Keratinocyte (primary cell): ENCODE data around the gene PRPF18. TPM values are rescaled to one million over a fixed set of nuclear protein-coding genes. Genes with fewer than 3 reads are reported as not detected.

ENCODE experiments used
- DNase-seq: peaks from one replicate; pipeline ENCODE4 v3.0.0-alpha.2; 2011; ENCODE audit warnings: low read depth, missing footprints, low spot score
- FAIRE-seq: peaks from 2 replicates; lab custom pipeline; 2011; peaks lifted over from hg19 to GRCh38; lab: Jason Lieb, UNC
- H2AFZ ChIP-seq: 2 replicates; pipeline ENCODE4 v1.6.0; 2012; ENCODE audit warnings: low read length, control low read depth, inconsistent platforms; ENCODE audit not compliant: control insufficient read depth
- H3K27ac ChIP-seq: 2 replicates; pipeline ENCODE4 v1.5.1; 2011; ENCODE audit warnings: low read length; ENCODE audit not compliant: control insufficient read depth, insufficient read depth
- H3K27me3 ChIP-seq: 3 replicates; pipeline ENCODE4 v1.6.0; 2011; ENCODE audit warnings: low read length; ENCODE audit not compliant: control insufficient read depth, insufficient read depth; ENCODE audit errors: extremely low read depth
- H3K36me3 ChIP-seq, 2 experiments: 2 replicates in 1 of 2; 3 replicates in 1 of 2; pipeline ENCODE4 v1.5.1; 2011; ENCODE audit warnings: low read length in 2 of 2, mild to moderate bottlenecking in 1 of 2; ENCODE audit not compliant: control insufficient read depth in 2 of 2, insufficient read depth in 2 of 2; ENCODE audit errors: extremely low read depth in 1 of 2
- H3K4me1 ChIP-seq: 3 replicates; pipeline ENCODE4 v1.5.1; 2011; ENCODE audit warnings: low read length; ENCODE audit not compliant: control insufficient read depth, insufficient read depth; ENCODE audit errors: extremely low read depth
- H3K4me2 ChIP-seq: 3 replicates; pipeline ENCODE4 v1.6.0; 2011; ENCODE audit warnings: low read depth, low read length; ENCODE audit not compliant: control insufficient read depth, insufficient read depth; ENCODE audit errors: extremely low read depth
- H3K4me3 ChIP-seq, 3 experiments: fragments of 200-600 bp in 1 of 3; sonication (generic) in 1 of 3; 2 replicates in 2 of 3; 3 replicates in 1 of 3; pipeline ENCODE4 v1.5.1; 2011 to 2016; ENCODE audit warnings: low read length in 3 of 3, mild to moderate bottlenecking in 3 of 3, control low read depth in 2 of 3, inconsistent platforms in 1 of 3, low read depth in 1 of 3, mixed read lengths in 1 of 3, mixed run types in 1 of 3, moderate library complexity in 1 of 3; ENCODE audit not compliant: control insufficient read depth in 2 of 3, insufficient read depth in 2 of 3; ENCODE audit errors: extremely low read depth in 1 of 3
- H3K79me2 ChIP-seq: 2 replicates; pipeline ENCODE4 v1.6.0; 2012; ENCODE audit warnings: low read length; ENCODE audit not compliant: control insufficient read depth, insufficient read depth
- H3K9ac ChIP-seq: 3 replicates; pipeline ENCODE4 v1.6.0; 2011; ENCODE audit warnings: low read length; ENCODE audit not compliant: control insufficient read depth, insufficient read depth; ENCODE audit errors: extremely low read depth
- H3K9me1 ChIP-seq: 3 replicates; pipeline ENCODE4 v1.6.0; 2011; ENCODE audit warnings: low read length; ENCODE audit not compliant: control insufficient read depth, insufficient read depth; ENCODE audit errors: extremely low read depth
- H3K9me3 ChIP-seq: 2 replicates; pipeline ENCODE4 v1.5.1; 2012; ENCODE audit warnings: low read depth, low read length; ENCODE audit not compliant: control insufficient read depth
- H4K20me1 ChIP-seq: 3 replicates; pipeline ENCODE4 v1.6.0; 2011; ENCODE audit warnings: low read length; ENCODE audit not compliant: control insufficient read depth, insufficient read depth; ENCODE audit errors: extremely low read depth
- CTCF ChIP-seq, 3 experiments: IDR thresholded peaks in 1 of 3; conservative IDR thresholded peaks in 1 of 3; optimal IDR thresholded peaks in 1 of 3; 2 replicates in 2 of 3; 3 replicates in 1 of 3; pipeline versions ENCODE3 to v1.5.1; 2011; ENCODE audit warnings: low read length in 3 of 3, mild to moderate bottlenecking in 3 of 3, moderate library complexity in 2 of 3, control low read depth in 1 of 3, inconsistent platforms in 1 of 3; ENCODE audit not compliant: insufficient read depth in 2 of 3; ENCODE audit errors: extremely low read depth in 1 of 3
- EZH2 ChIP-seq: IDR thresholded peaks from one replicate; pipeline ENCODE4 v1.6.1; 2012; ENCODE audit warnings: inconsistent platforms, mild to moderate bottlenecking, low read length, moderate library complexity
- dilution Hi-C: fragments of 300-500 bp; cut with MboI; formaldehyde crosslinking; loops from one replicate; pipeline ENCODE4 v1.7.0; 2020; ENCODE audit warnings: low sequenced_read_pairs; ENCODE audit not compliant: extremely low pct_ligation_motif_present
- polyA plus RNA-seq, 5 experiments: library from polyadenylated mRNA; depleted of rRNA in 3 of 5; stranded (reverse) in 3 of 5; stranded (forward) in 1 of 5; unstranded in 1 of 5; fragments of >200 nt; gene quantifications; 1 replicate in 1 of 5; 2 replicates in 3 of 5; 3 replicates in 1 of 5; pipeline versions ENCODE4 v1.2.1 to v1.2.3, GENCODE V29; 2011 to 2012; ENCODE audit warnings: missing spikeins in 2 of 5, low read depth in 1 of 5, low replicate concordance in 1 of 5

PRPF18 gene
- polyA plus RNA-seq, 1 donor (not counting 4 experiments of a cell fraction or from before 2014, with no cell fraction given): 28.0 TPM

DNA sequence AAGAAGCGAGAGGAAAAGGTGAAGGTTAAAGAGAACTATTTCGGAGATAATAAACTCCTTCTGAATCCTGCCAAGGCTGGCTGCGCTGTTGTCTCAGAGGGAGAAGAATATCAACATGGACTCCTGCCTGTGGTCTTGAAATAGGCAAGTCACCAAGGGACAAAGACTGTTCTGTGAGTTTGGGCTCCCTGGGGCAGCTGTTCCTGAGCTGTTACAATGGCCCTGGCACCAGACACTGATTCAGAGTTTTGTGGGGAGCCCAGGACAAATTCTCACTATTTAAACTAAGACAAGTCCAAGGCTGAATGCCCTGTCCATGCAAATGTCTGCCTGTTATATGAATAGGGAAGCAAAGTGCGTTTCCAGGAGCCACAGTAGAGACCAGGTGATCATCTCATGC is 81.4 kb downstream of the PRPF18 start:
- Histone ChIP-seq H3K4me2 (no peak overlapping the region), H3K4me3 (no peak overlapping the region), H4K20me1 (no peaks in the 10 kb centered on the region), H3K27me3 (no peaks in the 10 kb centered on the region), H3K27ac (no peak overlapping the region), H3K79me2 (no peaks in the 10 kb centered on the region), H3K36me3 (peaks cover 10 to 26% of the 10 kb centered on the region in 2 experiments), H3K4me1 (no peaks in the 10 kb centered on the region), H3K9me1 (no peaks in the 10 kb centered on the region), H3K9me3 (no peaks in the 10 kb centered on the region), H2AFZ (no peak overlapping the region), H3K9ac (no peak overlapping the region)
- DNase-seq: no peak
- dilution Hi-C loops: no loop called here
- TF ChIP-seq EZH2 (no peak), CTCF (optimal IDR thresholded peaks at IDR 0.05 in 1 of 3, IDR thresholded peaks at IDR 0.05 in 1 of 3, conservative IDR thresholded peaks at IDR 0.05 in 1 of 3; ENCODE audit: extremely low read depth in 1 of 3, insufficient read depth in 2 of 3, low read length in 3 of 3) (no peak)
- no peak for FAIRE-seq

DNA sequence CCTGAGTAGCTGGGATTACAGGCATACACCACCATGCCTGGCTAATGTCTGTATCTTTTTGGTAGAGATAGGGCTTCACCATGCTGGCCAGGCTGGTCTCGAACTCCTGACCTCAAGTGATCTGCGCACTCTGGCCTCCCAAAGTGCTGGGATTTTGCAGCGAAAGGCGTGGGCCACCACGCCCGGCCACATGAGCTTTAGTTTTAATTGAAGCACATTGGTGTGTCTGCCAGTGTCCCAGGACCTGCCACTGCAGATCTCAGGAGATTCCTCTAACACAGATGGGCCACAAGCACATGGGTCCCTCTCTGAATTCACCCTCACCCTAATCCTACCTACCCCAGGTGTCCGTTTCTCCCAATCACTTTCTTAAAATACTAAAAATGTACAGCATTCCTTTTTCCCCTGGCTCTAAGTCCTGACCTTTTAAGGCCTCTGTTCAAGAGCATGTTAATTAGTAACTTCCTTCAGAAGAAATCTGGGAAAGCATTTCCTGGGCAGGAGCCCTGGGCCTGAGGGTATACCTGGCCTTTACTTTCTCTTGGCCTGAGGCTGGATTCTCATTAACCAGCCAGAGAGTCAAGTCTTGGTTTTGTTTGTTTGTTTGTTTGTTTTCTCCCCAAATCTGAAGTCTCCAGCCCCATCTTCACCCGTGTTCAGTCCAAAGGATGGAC is 82.6 kb downstream of the PRPF18 start:
- peaks cover 10 to 31% of the 10 kb centered on the region in 2 experiments for H3K36me3 ChIP-seq
- FAIRE-seq: no peak

More for the DNA sequence above, 82.6 kb downstream of the PRPF18 start:
- no peaks in the 10 kb centered on the region for H3K79me2 ChIP-seq
- no peak overlapping the region for H3K4me3 ChIP-seq
- no peaks in the 10 kb centered on the region for H3K9me3 ChIP-seq
- H3K27me3 ChIP-seq: no peaks in the 10 kb centered on the region
- H3K4me1 ChIP-seq: no peaks in the 10 kb centered on the region
- H3K9me1 ChIP-seq: no peaks in the 10 kb centered on the region
- DNase-seq: no peak
- H3K9ac ChIP-seq: no peak overlapping the region
- no peak overlapping the region for H3K4me2 ChIP-seq
- no peak for TF ChIP-seq EZH2
- TF ChIP-seq CTCF (optimal IDR thresholded peaks at IDR 0.05 in 1 of 3, IDR thresholded peaks at IDR 0.05 in 1 of 3, conservative IDR thresholded peaks at IDR 0.05 in 1 of 3; ENCODE audit: extremely low read depth in 1 of 3, insufficient read depth in 2 of 3, low read length in 3 of 3): no peak
- dilution Hi-C loops: no loop called here
- H3K27ac ChIP-seq: no peak overlapping the region
- no peak overlapping the region for H2AFZ ChIP-seq
- no peaks in the 10 kb centered on the region for H4K20me1 ChIP-seq
